Measurements from ENCODE around the gene CXCR4. TPM values are rescaled to one million over a fixed set of nuclear protein-coding genes. Genes with fewer than 3 reads are reported as not detected.
A peak's percentile ranks its signal among the peaks of the same experiment; 100 is the strongest.

Gene CXCR4
- total RNA-seq, 1 experiment from 2014 or later: 1.3 TPM

DNA sequence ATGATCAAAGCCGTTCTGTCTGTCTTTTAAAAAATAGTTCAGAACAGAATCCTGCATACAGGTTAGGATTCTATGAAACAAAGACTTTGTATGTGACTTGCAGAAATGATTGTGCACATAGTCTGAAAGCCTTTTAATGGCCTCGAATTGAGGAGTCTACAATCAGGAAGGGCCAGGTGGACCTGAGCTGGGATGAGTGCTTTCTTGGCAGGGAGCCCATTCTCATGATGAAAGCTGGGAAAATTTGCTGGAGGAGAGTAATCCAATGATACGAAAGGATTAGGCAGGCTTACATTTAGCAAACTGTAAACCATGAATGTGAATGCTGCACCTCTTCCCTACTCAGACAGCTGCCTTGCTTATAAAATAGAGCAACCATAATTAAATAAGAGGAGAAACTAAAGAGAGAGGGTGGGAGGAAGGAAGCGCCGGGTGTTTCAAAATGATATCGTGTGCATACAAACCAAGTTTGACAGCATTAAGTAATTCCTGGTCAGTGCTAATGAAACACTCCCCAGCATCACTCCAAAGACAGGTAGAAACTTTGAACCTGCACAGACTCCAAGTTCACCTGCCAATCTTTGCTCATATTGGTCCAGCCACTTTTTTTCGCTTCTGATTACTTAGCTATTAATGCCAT, 23.7 kb upstream of the CXCR4 start:
- peaks cover 8% of the 10 kb centered on the region for H3K4me1 Mint-ChIP-seq
- ATAC-seq: peak; percentile 32; the same call in 1 of the 2 replicates
- CTCF ChIA-PET: interaction anchor here (0.6 kb wide), 1 partner anchor 19 kb away, joined by 6 read pairs; no protein-coding TSS in a partner anchor
- H3K36me3 Mint-ChIP-seq: no peaks in the 10 kb centered on the region
- no peak overlapping the region for H3K4me3 Mint-ChIP-seq
- POLR2A ChIA-PET: no interaction called here
- H3K27me3 Mint-ChIP-seq (ENCODE audit: low read depth): no peaks in the 10 kb centered on the region
- no peak for TF ChIP-seq SOX15 (CRISPR knock-in tag; IDR thresholded peaks at IDR 0.05)
- TF ChIP-seq NFYB (CRISPR knock-in tag; conservative IDR thresholded peaks at IDR 0.05; ENCODE audit: low read depth): no peak
- TF ChIP-seq ZNF138 (CRISPR knock-in tag; conservative IDR thresholded peaks at IDR 0.05): no peak
- no peak for TF ChIP-seq ZNF121 (CRISPR knock-in tag; IDR thresholded peaks at IDR 0.05)
- no peak for TF ChIP-seq ZNF263 (CRISPR knock-in tag; IDR thresholded peaks at IDR 0.05; ENCODE audit: low read depth)
- no peak for TF ChIP-seq ESRRA (CRISPR knock-in tag; IDR thresholded peaks at IDR 0.05; ENCODE audit: borderline replicate concordance)
- no peak for TF ChIP-seq GABPB1 (CRISPR knock-in tag; IDR thresholded peaks at IDR 0.05)
- TF ChIP-seq MYBL2 (CRISPR knock-in tag; IDR thresholded peaks at IDR 0.05): no peak
- TF ChIP-seq PRDM15 (CRISPR knock-in tag; IDR thresholded peaks at IDR 0.05): no peak
- TF ChIP-seq CBFB (CRISPR knock-in tag; IDR thresholded peaks at IDR 0.05; ENCODE audit: low read depth): no peak
- TF ChIP-seq, protein P1, sequence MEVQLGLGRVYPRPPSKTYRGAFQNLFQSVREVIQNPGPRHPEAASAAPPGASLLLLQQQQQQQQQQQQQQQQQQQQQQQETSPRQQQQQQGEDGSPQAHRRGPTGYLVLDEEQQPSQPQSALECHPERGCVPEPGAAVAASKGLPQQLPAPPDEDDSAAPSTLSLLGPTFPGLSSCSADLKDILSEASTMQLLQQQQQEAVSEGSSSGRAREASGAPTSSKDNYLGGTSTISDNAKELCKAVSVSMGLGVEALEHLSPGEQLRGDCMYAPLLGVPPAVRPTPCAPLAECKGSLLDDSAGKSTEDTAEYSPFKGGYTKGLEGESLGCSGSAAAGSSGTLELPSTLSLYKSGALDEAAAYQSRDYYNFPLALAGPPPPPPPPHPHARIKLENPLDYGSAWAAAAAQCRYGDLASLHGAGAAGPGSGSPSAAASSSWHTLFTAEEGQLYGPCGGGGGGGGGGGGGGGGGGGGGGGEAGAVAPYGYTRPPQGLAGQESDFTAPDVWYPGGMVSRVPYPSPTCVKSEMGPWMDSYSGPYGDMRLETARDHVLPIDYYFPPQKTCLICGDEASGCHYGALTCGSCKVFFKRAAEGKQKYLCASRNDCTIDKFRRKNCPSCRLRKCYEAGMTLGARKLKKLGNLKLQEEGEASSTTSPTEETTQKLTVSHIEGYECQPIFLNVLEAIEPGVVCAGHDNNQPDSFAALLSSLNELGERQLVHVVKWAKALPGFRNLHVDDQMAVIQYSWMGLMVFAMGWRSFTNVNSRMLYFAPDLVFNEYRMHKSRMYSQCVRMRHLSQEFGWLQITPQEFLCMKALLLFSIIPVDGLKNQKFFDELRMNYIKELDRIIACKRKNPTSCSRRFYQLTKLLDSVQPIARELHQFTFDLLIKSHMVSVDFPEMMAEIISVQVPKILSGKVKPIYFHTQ (CRISPR knock-in tag; IDR thresholded peaks at IDR 0.05): no peak
- no peak overlapping the region for H3K27ac Mint-ChIP-seq
- H3K9me3 Mint-ChIP-seq: peaks cover 6% of the 10 kb centered on the region; the same call in 1 of the 2 replicates
- no peak for DNase-seq (ENCODE audit: low spot score)

GRCh38 chr2:136139631-136140030, 21.7 kb upstream of the CXCR4 start:
- Mint-ChIP-seq H3K27me3 (ENCODE audit: low read depth) (no peaks in the 10 kb centered on the region), H3K4me3 (no peak overlapping the region), H3K9me3 (no peaks in the 10 kb centered on the region), H3K36me3 (no peaks in the 10 kb centered on the region), H3K27ac (no peak overlapping the region), H3K4me1 (peaks cover 8% of the 10 kb centered on the region)
- ATAC-seq: no peak
- ChIA-PET POLR2A (no interaction called here), CTCF (no interaction called here)
- no peak for DNase-seq (ENCODE audit: low spot score)
- TF ChIP-seq RELA (CRISPR knock-in tag; IDR thresholded peaks at IDR 0.05; ENCODE audit: borderline replicate concordance): no peak
- TF ChIP-seq, protein P2, sequence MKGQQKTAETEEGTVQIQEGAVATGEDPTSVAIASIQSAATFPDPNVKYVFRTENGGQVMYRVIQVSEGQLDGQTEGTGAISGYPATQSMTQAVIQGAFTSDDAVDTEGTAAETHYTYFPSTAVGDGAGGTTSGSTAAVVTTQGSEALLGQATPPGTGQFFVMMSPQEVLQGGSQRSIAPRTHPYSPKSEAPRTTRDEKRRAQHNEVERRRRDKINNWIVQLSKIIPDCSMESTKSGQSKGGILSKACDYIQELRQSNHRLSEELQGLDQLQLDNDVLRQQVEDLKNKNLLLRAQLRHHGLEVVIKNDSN (CRISPR knock-in tag; IDR thresholded peaks at IDR 0.05): no peak
- no peak for TF ChIP-seq ZNF396 (CRISPR knock-in tag; IDR thresholded peaks at IDR 0.05; ENCODE audit: borderline replicate concordance)
- TF ChIP-seq, protein P3, sequence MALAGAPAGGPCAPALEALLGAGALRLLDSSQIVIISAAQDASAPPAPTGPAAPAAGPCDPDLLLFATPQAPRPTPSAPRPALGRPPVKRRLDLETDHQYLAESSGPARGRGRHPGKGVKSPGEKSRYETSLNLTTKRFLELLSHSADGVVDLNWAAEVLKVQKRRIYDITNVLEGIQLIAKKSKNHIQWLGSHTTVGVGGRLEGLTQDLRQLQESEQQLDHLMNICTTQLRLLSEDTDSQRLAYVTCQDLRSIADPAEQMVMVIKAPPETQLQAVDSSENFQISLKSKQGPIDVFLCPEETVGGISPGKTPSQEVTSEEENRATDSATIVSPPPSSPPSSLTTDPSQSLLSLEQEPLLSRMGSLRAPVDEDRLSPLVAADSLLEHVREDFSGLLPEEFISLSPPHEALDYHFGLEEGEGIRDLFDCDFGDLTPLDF (CRISPR knock-in tag; IDR thresholded peaks at IDR 0.05): no peak
- no peak for TF ChIP-seq ATF1 (CRISPR knock-in tag; IDR thresholded peaks at IDR 0.05)
- no peak for TF ChIP-seq ZNF425 (CRISPR knock-in tag; conservative IDR thresholded peaks at IDR 0.05)
- no peak for TF ChIP-seq TEAD1 (CRISPR knock-in tag; IDR thresholded peaks at IDR 0.05)
- no peak for TF ChIP-seq JAZF1 (CRISPR knock-in tag; IDR thresholded peaks at IDR 0.05)
- no peak for TF ChIP-seq ZNF317 (CRISPR knock-in tag; IDR thresholded peaks at IDR 0.05; ENCODE audit: borderline replicate concordance, low read depth)
- no peak for TF ChIP-seq MXD4 (CRISPR knock-in tag; IDR thresholded peaks at IDR 0.05; ENCODE audit: borderline replicate concordance)
- no peak for TF ChIP-seq STAT6 (CRISPR knock-in tag; conservative IDR thresholded peaks at IDR 0.05; ENCODE audit: low read depth)

Data from WTC11 (cell line).